GM12878 (cell line): ENCODE measurements around the gene RALGPS1. TPM values are rescaled to one million over a fixed set of nuclear protein-coding genes. Genes with fewer than 3 reads are reported as not detected.

Experiments used
- ATAC-seq: fragments of 200-7000 bp; cut with Tn5 transposase; 3 replicates; pipeline ENCODE4 v1.9.1; 2020; ENCODE audit warnings: mild to moderate bottlenecking, moderate library complexity
- BruUV-seq: library from RNA; stranded (reverse); fragments of 400-500 nt; replicated peaks from 2 replicates; lab custom pipeline; 2021; lab: Mats Ljungman, UMichigan
- CTCF ChIA-PET: fragments of 300-600 bp; sonication (Branson Sonifier 250); formaldehyde crosslinking; extraction: SDS; loops from one replicate; lab custom pipeline; 2021; ENCODE audit warnings: inconsistent platforms; lab: Yijun Ruan, JAX
- POLR2A ChIA-PET: fragments of 350-600 bp; formaldehyde crosslinking; extraction: SDS; loops from one replicate; lab custom pipeline; 2021; ENCODE audit warnings: inconsistent platforms; lab: Charles Lee
- RAD21 ChIA-PET: fragments of 300-600 bp; sonication (Branson Sonifier 250); formaldehyde crosslinking; loops from one replicate; lab custom pipeline; 2023; ENCODE audit warnings: antibody characterized with exemption; ENCODE audit not compliant: unreplicated experiment; lab: Charles Lee
- SMC1A ChIA-PET: fragments of 300-600 bp; sonication (Branson Sonifier 250); formaldehyde crosslinking; loops from one replicate; lab custom pipeline; 2023; ENCODE audit not compliant: unreplicated experiment, uncharacterized antibody; lab: Charles Lee
- DNase-seq: peaks from one replicate; pipeline ENCODE4 v3.0.0-alpha.2; 2011; ENCODE audit warnings: low read depth, low spot score
- FAIRE-seq: peaks from 3 replicates; lab custom pipeline; 2011; peaks lifted over from hg19 to GRCh38; lab: Jason Lieb, UNC
- H2AFZ ChIP-seq: 2 replicates; pipeline ENCODE4 v1.6.0; 2011; ENCODE audit warnings: low read depth, low read length, control low read depth; ENCODE audit not compliant: control insufficient read depth
- H3K27ac ChIP-seq: 2 replicates; pipeline ENCODE4 v1.5.1; 2011; ENCODE audit warnings: control low read depth; ENCODE audit not compliant: control insufficient read depth, insufficient read depth
- H3K27me3 ChIP-seq, 2 experiments: replicated peaks in 1 of 2; 2 replicates each; pipeline versions ENCODE4 v1.6.0 to v1.6.1; 2011; ENCODE audit warnings: low read length in 1 of 2; ENCODE audit not compliant: control insufficient read depth in 2 of 2, insufficient read depth in 2 of 2
- H3K36me3 ChIP-seq, 2 experiments: 2 replicates each; pipeline ENCODE4 v1.5.1; 2011; ENCODE audit warnings: low read length in 1 of 2; ENCODE audit not compliant: control insufficient read depth in 2 of 2, insufficient read depth in 2 of 2
- H3K4me1 ChIP-seq: 2 replicates; pipeline ENCODE4 v1.6.1; 2011; ENCODE audit warnings: mild to moderate bottlenecking, low read length, moderate library complexity, mixed read lengths; ENCODE audit not compliant: control insufficient read depth, insufficient read depth
- H3K4me2 ChIP-seq: 2 replicates; pipeline ENCODE4 v1.6.0; 2011; ENCODE audit warnings: control low read depth; ENCODE audit not compliant: control insufficient read depth, insufficient read depth
- H3K4me3 ChIP-seq: fragments of 200-600 bp; sonication (generic); 2 replicates; pipeline ENCODE4 v1.5.1; 2016
- H3K79me2 ChIP-seq: 2 replicates; pipeline ENCODE4 v1.6.0; 2011; ENCODE audit warnings: low read length; ENCODE audit not compliant: control insufficient read depth, insufficient read depth
- H3K9ac ChIP-seq: 2 replicates; pipeline ENCODE4 v1.8.0; 2011; ENCODE audit warnings: low read length, control low read depth, mixed read lengths; ENCODE audit not compliant: control insufficient read depth, insufficient read depth
- H3K9me3 ChIP-seq: replicated peaks from 3 replicates; pipeline ENCODE4 v1.5.1; 2011; ENCODE audit warnings: mild to moderate bottlenecking, low read length; ENCODE audit not compliant: control insufficient read depth, insufficient read depth
- H4K20me1 ChIP-seq: 2 replicates; pipeline ENCODE4 v1.6.0; 2011; ENCODE audit not compliant: control insufficient read depth, insufficient read depth
- BHLHE40 ChIP-seq, 2 experiments: fragments of 450-650 bp in 1 of 2; IDR thresholded peaks; 2 replicates each; pipeline ENCODE4 v1.6.1; 2011 to 2017; ENCODE audit warnings: low read depth in 2 of 2, borderline replicate concordance in 1 of 2, improper control_type of control experiment in 1 of 2, low read length in 1 of 2, mild to moderate bottlenecking in 1 of 2
- BRCA1 ChIP-seq: IDR thresholded peaks from 2 replicates; pipeline ENCODE4 v1.6.1; 2011; ENCODE audit warnings: low read depth, low read length, improper control_type of control experiment
- FOXM1 ChIP-seq: IDR thresholded peaks from 2 replicates; pipeline ENCODE4 v1.6.1; 2012; ENCODE audit warnings: low read depth, mild to moderate bottlenecking, inconsistent platforms, low read length, moderate library complexity
- HDAC6 ChIP-seq: fragments of 200-600 bp; sonication (generic); IDR thresholded peaks from one replicate; pipeline ENCODE4 v1.8.0; 2017; ENCODE audit warnings: antibody characterized with exemption; ENCODE audit not compliant: unreplicated experiment
- LARP7 ChIP-seq: fragments of 450-650 bp; IDR thresholded peaks from 2 replicates; pipeline ENCODE4 v1.6.1; 2017; ENCODE audit warnings: mild to moderate bottlenecking
- MXI1 ChIP-seq: fragments of 150-350 bp; IDR thresholded peaks from 2 replicates; pipeline ENCODE4 v1.6.1; 2011; ENCODE audit warnings: low read depth, mild to moderate bottlenecking, inconsistent platforms, low read length, improper control_type of control experiment
- NBN ChIP-seq: fragments of 450-650 bp; IDR thresholded peaks from 2 replicates; pipeline ENCODE4 v1.6.1; 2016
- POLR2AphosphoS2 ChIP-seq: IDR thresholded peaks from 2 replicates; pipeline ENCODE4 v1.6.1; 2011; ENCODE audit warnings: low read depth, mild to moderate bottlenecking, low read length, improper control_type of control experiment, moderate library complexity
- RAD51 ChIP-seq: fragments of 450-650 bp; IDR thresholded peaks from 2 replicates; pipeline ENCODE4 v1.6.1; 2016; ENCODE audit warnings: moderate library complexity, mild to moderate bottlenecking, inconsistent platforms
- RBBP5 ChIP-seq: fragments of 200-600 bp; sonication (generic); conservative IDR thresholded peaks from 2 replicates; pipeline ENCODE4 v1.6.1; 2016
- TARDBP ChIP-seq: IDR thresholded peaks from 2 replicates; pipeline ENCODE4 v1.6.1; 2016; ENCODE audit warnings: borderline replicate concordance
- TBL1XR1 ChIP-seq: IDR thresholded peaks from 2 replicates; pipeline ENCODE4 v1.6.1; 2012; ENCODE audit warnings: low read depth, low read length, improper control_type of control experiment
- WGBS: methylation state at CpG from one replicate; pipeline ENCODE4 v1.1.6; 2016; ENCODE audit warnings: low lambda C conversion rate; ENCODE audit not compliant: insufficient replicate concordance, insufficient coverage; ENCODE audit errors: missing lambda C conversion rate; 5-methylcytosine and 5-hydroxymethylcytosine counted together
- in situ Hi-C: fragments of 300-500 bp; cut with MboI; formaldehyde crosslinking; loops from 9 replicates; pipeline ENCODE4 v1.14.3; 2018; ENCODE audit warnings: mixed read lengths
- intact Hi-C: fragments of 100-400 bp; cut with micrococcal nuclease; formaldehyde crosslinking; loops from one replicate; pipeline ENCODE4 v1.14.2; 2022; ENCODE audit not compliant: unreplicated experiment
- polyA plus RNA-seq, 11 experiments: library from polyadenylated mRNA; depleted of rRNA in 4 of 11; unstranded in 6 of 11; stranded (reverse) in 5 of 11; fragments of >200 nt; fragmentation: Nextera tagmentation in 4 of 11; fragmentation: Illumina TruSeq in 1 of 11; extraction: Ambion mirVana in 4 of 11; extraction: Trizol in 1 of 11; gene quantifications; 1 replicate in 1 of 11; 2 replicates in 10 of 11; pipeline versions ENCODE4 v1.2.1 to v1.2.3, GENCODE V29; 2011 to 2016; ENCODE audit warnings: inconsistent platforms in 2 of 11, missing spikeins in 2 of 11, low read depth in 1 of 11
- total RNA-seq, 4 experiments: library from RNA; depleted of rRNA in 3 of 4; stranded (reverse); fragments of >200 nt in 3 of 4; fragmentation: Illumina TruSeq in 1 of 4; extraction: Trizol in 1 of 4; gene quantifications; 2 replicates each; pipeline versions ENCODE4 v1.2.1 to v1.2.3, GENCODE V29; 2013 to 2021
- TF ChIP-seq, protein P1 (sequence below): IDR thresholded peaks from 2 replicates; pipeline ENCODE4 v1.6.1; 2012; ENCODE audit warnings: low read depth, low read length, improper control_type of control experiment
- TF ChIP-seq, protein P2 (sequence below): fragments of 450-650 bp; IDR thresholded peaks from 2 replicates; pipeline ENCODE4 v1.6.1; 2018; ENCODE audit warnings: borderline replicate concordance, mild to moderate bottlenecking; ENCODE audit not compliant: partially characterized antibody

Gene RALGPS1
- total and polyA plus RNA-seq, 10 of the 15 experiments (the other 5 are each of a cell fraction or from before 2014, with no cell fraction given): 0.13 to 5.6 (median 2.7) TPM

- no peak for TF ChIP-seq HDAC6
- TF ChIP-seq, protein P1, sequence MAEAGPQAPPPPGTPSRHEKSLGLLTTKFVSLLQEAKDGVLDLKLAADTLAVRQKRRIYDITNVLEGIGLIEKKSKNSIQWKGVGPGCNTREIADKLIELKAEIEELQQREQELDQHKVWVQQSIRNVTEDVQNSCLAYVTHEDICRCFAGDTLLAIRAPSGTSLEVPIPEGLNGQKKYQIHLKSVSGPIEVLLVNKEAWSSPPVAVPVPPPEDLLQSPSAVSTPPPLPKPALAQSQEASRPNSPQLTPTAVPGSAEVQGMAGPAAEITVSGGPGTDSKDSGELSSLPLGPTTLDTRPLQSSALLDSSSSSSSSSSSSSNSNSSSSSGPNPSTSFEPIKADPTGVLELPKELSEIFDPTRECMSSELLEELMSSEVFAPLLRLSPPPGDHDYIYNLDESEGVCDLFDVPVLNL: no peak
- TF ChIP-seq BRCA1: no peak
- TF ChIP-seq RBBP5: no peak
- TF ChIP-seq LARP7: no peak
- TF ChIP-seq NBN: no peak
- TF ChIP-seq, protein P2, sequence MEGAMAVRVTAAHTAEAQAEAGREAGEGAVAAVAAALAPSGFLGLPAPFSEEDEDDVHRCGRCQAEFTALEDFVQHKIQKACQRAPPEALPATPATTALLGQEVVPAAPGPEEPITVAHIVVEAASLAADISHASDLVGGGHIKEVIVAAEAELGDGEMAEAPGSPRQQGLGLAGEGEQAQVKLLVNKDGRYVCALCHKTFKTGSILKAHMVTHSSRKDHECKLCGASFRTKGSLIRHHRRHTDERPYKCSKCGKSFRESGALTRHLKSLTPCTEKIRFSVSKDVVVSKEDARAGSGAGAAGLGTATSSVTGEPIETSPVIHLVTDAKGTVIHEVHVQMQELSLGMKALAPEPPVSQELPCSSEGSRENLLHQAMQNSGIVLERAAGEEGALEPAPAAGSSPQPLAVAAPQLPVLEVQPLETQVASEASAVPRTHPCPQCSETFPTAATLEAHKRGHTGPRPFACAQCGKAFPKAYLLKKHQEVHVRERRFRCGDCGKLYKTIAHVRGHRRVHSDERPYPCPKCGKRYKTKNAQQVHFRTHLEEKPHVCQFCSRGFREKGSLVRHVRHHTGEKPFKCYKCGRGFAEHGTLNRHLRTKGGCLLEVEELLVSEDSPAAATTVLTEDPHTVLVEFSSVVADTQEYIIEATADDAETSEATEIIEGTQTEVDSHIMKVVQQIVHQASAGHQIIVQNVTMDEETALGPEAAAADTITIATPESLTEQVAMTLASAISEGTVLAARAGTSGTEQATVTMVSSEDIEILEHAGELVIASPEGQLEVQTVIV: no peak
Measured at GRCh38 chr9:126885131-126885641, 29.4 kb upstream of the RALGPS1 start (continued).

- Histone ChIP-seq H3K36me3 (0 out of 4 replicates have a peak, but pooled peaks cover 0 to 7% of the 10 kb centered on the region in 2 experiments), H4K20me1 (no peaks in the 10 kb centered on the region), H3K4me3 (no peak overlapping the region), H3K27me3 (no peaks in the 10 kb centered on the region), H3K4me2 (no peak overlapping the region), H3K79me2 (no peaks in the 10 kb centered on the region), H3K9me3 (no peaks in the 10 kb centered on the region), H3K27ac (no peak overlapping the region), H2AFZ (no peak overlapping the region), H3K4me1 (no peaks in the 10 kb centered on the region), H3K9ac (no peak overlapping the region)
- SMC1A ChIA-PET: interaction anchor here (2.2 kb wide), 1 partner anchor 17 kb away, joined by 5 read pairs; no protein-coding TSS in a partner anchor
- CTCF ChIA-PET: interaction anchor here (0.6 kb wide), 1 partner anchor 27 kb away, joined by 3 read pairs; no protein-coding TSS in a partner anchor
- 98% methylated on average over 23 of the region's 23 CpGs for WGBS
- RAD21 ChIA-PET: no interaction called here
- intact Hi-C loops: no loop called here
- ATAC-seq: no peak
- POLR2A ChIA-PET: interaction anchor here (0.6 kb wide), 1 partner anchor 12 kb away, joined by 3 read pairs; no protein-coding TSS in a partner anchor
- no peak for FAIRE-seq
- BruUV-seq: no TSS peak
- DNase-seq: no peak
- TF ChIP-seq MXI1 (no peak), TARDBP (no peak), FOXM1 (no peak), RAD51 (no peak), BHLHE40 (IDR thresholded peaks at IDR 0.05; ENCODE audit: borderline replicate concordance in 1 of 2, low read depth in 2 of 2, low read length in 1 of 2) (no peak), TBL1XR1 (no peak), POLR2AphosphoS2 (no peak)
- in situ Hi-C loops: no loop called here
Measured at GRCh38 chr9:126886034-126886822, 28.4 kb upstream of the RALGPS1 start.
